M059J (cell line): ENCODE results near the gene ARL6IP4. TPM values are rescaled to one million over a fixed set of nuclear protein-coding genes. Genes with fewer than 3 reads are reported as not detected.

ENCODE experiments used
- DNase-seq: peaks from one replicate; pipeline ENCODE4 v3.0.0-alpha.2; 2012; ENCODE audit warnings: low read depth
- total RNA-seq: library from RNA; depleted of rRNA; stranded (reverse); fragments of >200 nt; shearing (Covaris generic); gene quantifications from 2 replicates; pipeline ENCODE4 v1.2.3, GENCODE V29; 2014

ARL6IP4 gene
- total RNA-seq, 1 experiment from 2014 or later = 197 TPM

DNA sequence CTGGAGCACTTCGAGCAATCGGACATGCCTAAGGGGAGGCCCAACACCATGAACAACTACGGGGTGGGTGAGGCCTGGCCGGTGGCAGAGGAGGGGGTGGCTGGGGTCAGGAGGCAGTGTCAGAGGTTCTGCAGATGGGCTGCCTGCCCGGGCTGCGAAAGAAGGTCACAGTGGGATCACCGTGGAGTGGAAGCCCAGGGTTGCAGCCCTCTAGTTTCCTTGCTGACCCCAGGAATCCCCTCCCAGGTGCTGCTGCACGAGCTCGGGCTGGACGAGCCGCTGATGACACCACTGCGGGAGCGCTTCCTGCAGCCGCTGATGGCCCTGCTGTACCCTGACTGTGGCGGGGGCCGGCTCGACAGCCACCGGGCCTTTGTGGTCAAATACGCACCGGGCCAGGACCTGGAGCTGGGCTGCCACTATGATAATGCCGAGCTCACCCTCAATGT is 1.9 kb upstream of the ARL6IP4 start:
- DNase-seq = no peak

DNA sequence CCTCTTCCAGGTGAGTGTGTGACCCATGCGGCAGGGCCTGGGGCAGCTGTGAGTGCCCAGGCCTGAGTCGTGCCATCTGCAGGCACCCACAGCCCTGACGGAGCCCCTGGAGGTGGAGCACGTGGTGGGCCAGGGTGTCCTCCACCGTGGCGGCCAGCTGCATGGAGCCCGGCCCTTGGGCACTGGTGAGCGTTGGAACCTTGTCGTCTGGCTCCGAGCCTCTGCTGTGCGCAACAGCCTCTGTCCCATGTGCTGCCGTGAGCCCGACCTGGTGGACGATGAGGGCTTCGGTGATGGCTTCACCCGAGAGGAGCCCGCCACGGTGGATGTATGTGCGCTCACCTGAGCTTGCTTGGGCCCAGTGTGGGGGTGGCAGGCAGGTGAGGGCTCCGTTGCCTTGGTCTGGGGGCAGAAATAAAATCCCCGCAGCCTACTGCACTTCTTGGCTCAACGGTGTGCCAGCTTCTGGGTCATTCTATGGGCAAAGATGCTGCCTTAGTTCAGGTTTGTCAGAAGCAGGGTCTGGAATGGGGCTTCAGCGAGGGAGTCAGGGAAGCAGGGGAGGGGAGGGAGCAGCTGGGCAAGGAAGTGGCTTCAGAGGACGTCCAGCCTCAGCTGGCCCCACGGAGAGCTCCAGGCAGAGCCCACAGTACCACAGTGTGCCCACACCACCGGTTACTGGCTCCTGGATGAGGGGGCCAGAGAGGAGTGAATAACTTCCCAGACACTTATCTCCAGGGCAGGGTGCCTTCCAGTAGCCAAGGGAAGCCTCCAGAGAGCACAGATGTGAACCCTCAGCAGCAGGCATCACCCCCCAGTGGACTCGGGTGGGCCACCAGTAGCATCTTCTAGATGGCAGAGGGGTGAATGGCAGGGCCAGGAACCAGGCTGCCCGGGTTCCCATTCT is 1.2 kb upstream of the ARL6IP4 start:
- no peak for DNase-seq

- no peak for DNase-seq
Observed at GRCh38 chr12:122979908-122980182, 636 bp upstream of the ARL6IP4 start.

GRCh38 chr12:122981036-122981471 is 573 bp downstream of the ARL6IP4 start:
- no peak for DNase-seq

GRCh38 chr12:122981587-122982476 is 1.4 kb downstream of the ARL6IP4 start:
- DNase-seq = no peak

GRCh38 chr12:122982477-122982815 is 2.0 kb downstream of the ARL6IP4 start:
- DNase-seq = no peak

- DNase-seq = no peak
Observed at GRCh38 chr12:122982963-122983788, 2.7 kb downstream of the ARL6IP4 start.

DNA sequence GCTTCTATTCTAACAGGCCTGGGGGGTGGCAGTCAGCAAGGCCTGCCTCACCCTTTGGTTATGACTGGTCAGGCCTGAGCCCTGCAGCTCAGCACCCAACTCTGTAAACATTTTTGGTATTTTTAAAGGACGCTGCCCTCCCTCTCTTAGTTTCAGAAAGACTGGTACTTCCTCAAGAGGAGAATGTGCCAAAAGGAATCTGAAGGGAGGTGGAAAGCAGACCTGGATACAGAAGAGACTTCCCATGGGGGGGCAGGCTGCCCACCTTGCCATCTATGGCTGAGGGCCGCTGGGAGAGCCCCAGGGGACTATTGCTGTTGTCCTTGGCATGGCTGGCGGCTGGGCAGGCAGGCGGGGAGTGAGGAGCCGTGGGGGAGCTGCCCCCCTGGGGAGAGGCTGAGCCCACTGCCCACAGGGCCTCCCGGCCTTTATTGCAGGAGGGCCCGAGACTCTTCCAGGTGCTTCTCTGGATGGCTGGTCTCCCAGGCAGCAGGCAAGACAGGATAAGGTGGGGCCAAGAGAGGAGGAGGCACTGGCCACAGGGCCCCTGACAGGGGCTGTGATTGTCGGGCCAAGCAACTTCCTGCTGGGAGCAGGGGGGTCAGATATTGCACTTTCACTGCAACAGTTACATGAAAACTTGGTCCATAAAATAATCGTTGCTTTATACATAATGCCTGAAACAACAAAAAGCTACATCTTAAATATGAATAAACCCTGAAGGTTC is 3.5 kb downstream of the ARL6IP4 start:
- DNase-seq = no peak

DNA sequence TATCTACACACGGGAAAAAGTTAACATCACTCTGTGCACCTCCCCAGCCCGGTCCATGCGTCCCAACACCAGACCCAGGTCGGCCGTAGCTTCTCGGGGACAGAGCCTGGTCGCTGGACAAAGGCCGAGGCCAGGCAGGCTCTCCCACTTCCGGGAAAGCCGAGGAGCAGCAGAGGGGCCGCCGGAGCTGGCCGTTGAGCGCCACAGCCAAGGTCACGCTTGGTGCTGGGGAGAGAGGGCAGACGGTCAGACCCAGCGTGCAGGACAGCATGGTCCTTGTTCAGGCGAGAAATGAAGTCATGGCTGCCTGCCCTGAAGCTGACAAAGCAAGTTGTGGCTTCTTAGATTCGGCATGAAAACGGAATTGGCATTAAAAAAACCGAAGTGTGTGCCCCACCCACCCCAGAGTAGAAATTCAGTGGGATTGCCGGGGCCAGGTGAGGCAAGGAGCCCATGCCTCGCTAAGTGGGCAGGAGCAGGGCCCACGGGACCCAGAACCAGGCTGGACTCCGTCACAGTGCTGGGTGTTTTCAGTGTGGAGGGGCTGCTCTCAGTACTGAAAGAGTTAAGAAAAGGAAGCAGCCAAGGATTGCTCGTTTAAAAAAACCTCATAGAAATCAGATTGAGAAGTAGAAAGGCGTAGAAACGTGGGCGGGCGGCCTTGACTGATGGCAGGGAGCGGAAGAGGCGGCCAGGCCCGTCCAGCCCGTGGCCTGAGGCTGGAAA is 4.3 kb downstream of the ARL6IP4 start:
- DNase-seq = no peak

- DNase-seq = no peak
Observed at GRCh38 chr12:122985338-122986257, 5.1 kb downstream of the ARL6IP4 start.

GRCh38 chr12:122986258-122986871 is 5.9 kb downstream of the ARL6IP4 start:
- DNase-seq = no peak

- no peak for DNase-seq
Observed at GRCh38 chr12:122987086-122987951, 6.8 kb downstream of the ARL6IP4 start.

DNA sequence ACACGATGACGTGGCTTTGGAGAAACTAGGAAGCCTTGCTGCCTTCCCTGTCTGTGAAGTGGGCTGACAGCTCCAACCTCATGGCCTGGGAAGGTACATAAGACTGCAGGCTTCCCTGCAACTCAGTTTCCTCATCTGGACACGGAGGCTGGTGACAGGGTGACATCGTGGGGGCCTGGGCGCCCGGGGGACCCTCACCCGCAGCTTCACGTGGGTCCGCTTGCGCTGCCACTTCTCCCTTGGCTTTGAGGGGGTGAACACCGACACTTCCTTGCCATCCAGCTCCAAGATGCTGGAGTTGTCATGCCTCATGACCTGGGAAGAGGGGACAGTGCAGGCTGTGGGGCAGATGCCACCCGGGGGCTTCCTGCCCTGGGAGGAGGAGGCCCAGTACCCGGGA is 7.6 kb downstream of the ARL6IP4 start:
- no peak for DNase-seq

- DNase-seq = no peak
Observed at GRCh38 chr12:122988612-122989212, 8.2 kb downstream of the ARL6IP4 start.

DNA sequence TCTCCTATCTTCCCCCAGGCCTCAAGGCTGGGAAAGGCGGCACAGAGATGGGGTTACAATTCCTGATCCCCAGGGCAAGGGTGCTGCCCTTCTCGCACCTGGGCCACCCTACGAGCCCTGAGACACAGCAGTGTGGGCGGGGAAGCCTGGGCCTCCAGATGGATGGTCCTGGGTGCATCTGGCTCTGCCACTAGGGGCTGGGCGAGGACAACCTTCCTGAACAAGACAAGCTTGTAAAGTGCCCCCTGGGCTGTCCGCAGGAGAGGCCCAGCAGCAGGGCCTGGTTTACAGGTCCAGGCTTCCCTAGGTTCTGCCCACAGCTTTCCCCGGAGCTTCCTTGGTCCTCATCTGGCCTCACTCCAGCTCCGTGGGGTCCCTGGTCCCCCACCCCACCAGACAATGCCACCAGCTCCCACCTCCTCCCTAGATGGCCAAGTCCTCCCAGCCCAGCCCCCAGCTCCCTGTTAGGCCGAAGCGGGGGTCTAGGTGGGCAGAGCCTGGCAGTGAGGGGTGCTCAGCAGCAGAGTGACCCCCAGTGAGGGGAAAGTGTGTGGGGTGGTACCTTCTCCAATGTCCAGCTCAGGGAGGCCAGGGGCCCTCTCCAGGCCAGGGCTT is 8.9 kb downstream of the ARL6IP4 start:
- no peak for DNase-seq

GRCh38 chr12:122989874-122990419 is 9.5 kb downstream of the ARL6IP4 start:
- DNase-seq = no peak

- DNase-seq = no peak
Observed at GRCh38 chr12:122990561-122990960, 10.1 kb downstream of the ARL6IP4 start.
